IPS-18c (cell line): Measurements from ENCODE around the gene AP4S1.
"Not testable (repeated sequence)": the region's sequence is repeated elsewhere in the genome, so short reads cannot be mapped to it uniquely, and the experiment has no call there.

Source experiments
- H3K4me3 ChIP-seq: 2 replicates; pipeline ENCODE4 v1.7.0; 2013; ENCODE audit warnings: low read depth, mild to moderate bottlenecking, low read length, moderate library complexity; ENCODE audit not compliant: insufficient read depth
- H3K9me3 ChIP-seq: one replicate; pipeline ENCODE4 v1.6.1; 2013; ENCODE audit warnings: mild to moderate bottlenecking, low read length, moderate library complexity; ENCODE audit not compliant: control insufficient read depth, insufficient read depth

AP4S1 gene

DNA sequence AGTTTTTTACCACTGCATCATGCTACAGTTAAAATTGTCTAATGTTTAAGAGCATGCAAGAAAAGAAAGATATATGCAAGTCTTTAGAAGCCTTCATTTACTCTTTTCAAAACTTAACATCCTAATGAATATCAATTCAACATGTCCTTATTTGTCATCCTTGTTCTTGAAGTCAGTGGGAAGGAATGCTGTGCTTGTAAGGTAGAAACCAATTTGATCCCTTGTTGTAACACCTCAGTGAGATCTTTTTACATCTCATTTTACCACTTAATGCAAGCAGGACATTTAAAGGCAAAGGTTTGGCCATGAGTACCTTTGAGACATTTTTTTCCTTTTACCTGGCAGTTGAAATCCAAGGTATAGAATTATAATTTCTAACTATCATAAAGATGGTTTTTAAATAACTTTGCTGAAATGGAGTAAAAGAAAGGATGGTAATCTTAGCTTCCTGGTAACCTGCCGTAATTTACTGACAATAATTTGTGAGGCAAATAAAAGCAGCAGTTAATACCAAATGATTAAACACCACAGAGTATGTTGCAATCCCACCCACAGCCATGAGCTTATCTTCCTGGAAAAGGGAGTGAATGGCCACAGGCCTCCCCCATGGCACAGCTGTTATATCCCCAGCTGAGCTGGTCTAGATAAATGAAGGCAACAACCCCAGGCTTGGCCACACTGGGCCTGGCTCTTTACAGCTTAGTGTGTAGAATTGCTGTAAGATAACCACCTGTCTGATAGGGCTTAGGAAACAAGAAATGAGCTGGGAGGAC lies 33.9 kb downstream of the AP4S1 start:
- no peaks in the 10 kb centered on the region for H3K9me3 ChIP-seq
- no peak overlapping the region for H3K4me3 ChIP-seq

GRCh38 chr14:31060253-31060875 lies 34.9 kb downstream of the AP4S1 start:
- Histone ChIP-seq H3K4me3 (no peak overlapping the region), H3K9me3 (no peaks in the 10 kb centered on the region)

DNA sequence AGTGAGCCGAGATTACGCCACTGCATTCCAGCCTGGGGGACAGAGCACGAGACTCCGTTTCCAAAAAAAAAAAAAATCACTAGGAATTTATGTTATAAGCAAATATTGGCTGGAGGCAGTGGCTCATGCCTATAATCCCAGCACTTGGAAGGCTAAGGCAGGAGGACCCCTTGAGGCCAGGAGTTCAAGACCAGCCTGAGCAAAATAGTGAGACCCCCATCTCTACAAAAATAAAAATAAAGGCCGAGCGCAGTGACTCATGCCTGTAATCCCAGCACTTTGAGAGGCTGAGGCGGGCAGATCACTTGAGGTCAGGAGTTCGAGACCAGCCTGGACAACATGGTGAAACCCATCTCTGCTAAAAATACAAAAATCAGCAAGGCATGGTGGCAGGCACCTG lies 37.5 kb downstream of the AP4S1 start:
- H3K4me3 ChIP-seq, H3K9me3 ChIP-seq: not testable (repeated sequence)

- no peak overlapping the region for H3K4me3 ChIP-seq
- H3K9me3 ChIP-seq, result peaks cover 2% of the 10 kb centered on the region
These were observed 42.8 kb downstream of the AP4S1 start for GRCh38 chr14:31068235-31068634.

DNA sequence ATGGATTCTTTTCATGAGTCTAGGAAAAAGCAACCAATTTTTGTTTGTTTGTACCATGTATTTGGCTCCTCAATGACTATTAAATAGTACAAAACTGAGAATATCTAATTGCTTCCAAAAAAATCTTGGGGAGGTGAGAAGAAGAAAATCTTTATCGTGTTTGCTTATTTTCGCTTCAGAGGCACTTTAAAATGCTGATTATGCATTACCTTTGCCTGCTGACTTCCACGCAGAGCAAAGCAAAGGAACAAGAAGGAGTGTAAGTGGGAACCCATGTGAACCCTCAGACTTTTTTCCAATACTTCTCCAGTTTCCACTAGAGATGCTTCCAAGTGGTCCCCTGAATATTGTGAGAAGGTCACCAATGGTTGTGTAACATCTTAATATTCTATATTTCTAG lies 43.9 kb downstream of the AP4S1 start:
- Histone ChIP-seq H3K4me3 (no peak overlapping the region), H3K9me3 (peaks cover 2% of the 10 kb centered on the region)

- Histone ChIP-seq H3K4me3 (no peak overlapping the region), H3K9me3 (peaks cover 2% of the 10 kb centered on the region)
These were observed 45.0 kb downstream of the AP4S1 start for GRCh38 chr14:31070431-31070830.

- H3K9me3 ChIP-seq, result peaks cover 2% of the 10 kb centered on the region
- no peak overlapping the region for H3K4me3 ChIP-seq
These were observed 45.7 kb downstream of the AP4S1 start for GRCh38 chr14:31071151-31071550.

- H3K9me3 ChIP-seq, result no peaks in the 10 kb centered on the region
- no peak overlapping the region for H3K4me3 ChIP-seq
These were observed 49.7 kb downstream of the AP4S1 start for GRCh38 chr14:31075144-31075543.

DNA sequence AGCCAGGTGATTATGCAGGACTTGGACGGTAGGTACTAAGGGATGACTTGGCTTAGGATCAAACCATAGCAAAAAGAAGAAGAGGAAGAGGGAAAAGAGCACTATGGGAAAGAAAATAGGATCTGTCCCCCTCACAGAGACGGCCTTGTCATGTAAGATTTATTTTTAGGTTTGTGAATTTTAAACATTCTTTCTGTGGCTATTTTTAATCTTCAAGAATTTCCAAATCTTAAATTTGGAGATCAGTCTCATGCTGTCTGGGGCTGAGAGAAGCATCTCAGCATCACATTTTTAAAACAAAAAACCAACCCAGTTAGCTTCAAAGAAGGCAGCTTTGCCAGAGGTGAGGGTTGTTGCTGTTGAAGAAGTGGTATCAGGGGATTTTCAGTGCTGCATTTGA lies 53.3 kb downstream of the AP4S1 start:
- Histone ChIP-seq H3K9me3 (no peaks in the 10 kb centered on the region), H3K4me3 (no peak overlapping the region)

DNA sequence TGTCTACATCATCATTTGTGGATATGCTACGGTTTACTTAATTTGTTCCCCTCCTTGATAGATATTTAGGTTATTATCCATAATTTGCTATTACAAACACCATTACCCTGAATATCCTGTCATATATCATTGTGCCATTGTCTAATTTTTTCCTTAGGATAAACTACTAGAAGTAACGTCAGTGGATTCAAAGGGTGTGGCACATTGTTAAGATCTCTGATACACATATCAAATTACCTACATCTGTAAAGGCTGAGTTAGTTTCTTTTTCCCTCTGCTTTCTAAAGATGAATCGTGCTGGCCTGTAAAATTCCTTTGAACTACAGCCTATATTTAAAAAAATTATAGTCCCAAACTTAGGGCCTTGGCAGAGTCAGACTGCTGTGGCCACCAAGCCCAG lies 54.6 kb downstream of the AP4S1 start:
- Histone ChIP-seq H3K4me3 (no peak overlapping the region), H3K9me3 (no peaks in the 10 kb centered on the region)

DNA sequence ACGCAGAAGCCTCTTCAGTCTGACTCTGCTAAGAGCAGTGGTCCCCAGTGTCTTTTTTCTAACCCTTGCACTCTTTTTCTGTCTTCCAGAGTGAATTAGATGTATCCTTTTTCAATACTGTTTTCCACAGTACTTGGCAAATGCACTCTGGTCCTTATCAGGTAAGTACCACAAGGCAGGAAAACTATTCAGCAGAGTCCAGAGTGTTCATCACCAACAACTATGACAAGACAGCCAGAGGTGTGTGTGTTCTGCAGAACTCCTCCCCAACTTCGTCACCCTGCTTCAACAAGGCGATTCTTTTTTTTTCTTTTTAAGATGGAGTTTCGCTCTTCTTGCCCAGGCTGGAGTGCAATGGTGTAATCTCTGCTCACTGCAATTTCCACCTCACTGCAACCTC lies 55.0 kb downstream of the AP4S1 start:
- Histone ChIP-seq H3K9me3 (no peaks in the 10 kb centered on the region), H3K4me3 (no peak overlapping the region)

DNA sequence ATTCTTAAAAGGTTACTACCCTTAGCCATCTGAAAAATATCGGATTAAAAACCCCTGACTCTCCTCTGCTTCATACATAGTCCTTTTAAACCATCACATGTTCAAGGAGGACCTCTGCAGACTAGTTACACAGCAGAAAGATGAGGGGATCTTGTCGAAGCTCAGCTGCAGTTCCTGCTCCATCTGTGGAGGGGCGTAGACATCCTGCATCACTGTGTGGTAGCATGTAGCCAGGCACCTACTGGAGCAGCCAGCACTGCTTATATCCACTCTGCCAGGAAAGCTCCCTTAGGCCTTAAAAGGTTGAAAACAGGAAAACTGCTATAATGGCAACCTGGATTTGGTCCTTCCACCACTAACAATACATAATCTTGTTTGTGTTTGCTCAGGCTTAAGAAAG lies 58.3 kb downstream of the AP4S1 start:
- no peak overlapping the region for H3K4me3 ChIP-seq

GRCh38 chr14:31084385-31084784 lies 58.9 kb downstream of the AP4S1 start:
- Histone ChIP-seq H3K4me3 (no peak overlapping the region), H3K9me3 (no peaks in the 10 kb centered on the region)

More for the DNA sequence above, 58.3 kb downstream of the AP4S1 start:
- no peaks in the 10 kb centered on the region for H3K9me3 ChIP-seq

- no peak overlapping the region for H3K4me3 ChIP-seq
- H3K9me3 ChIP-seq, result no peaks in the 10 kb centered on the region
These were observed 59.6 kb downstream of the AP4S1 start for GRCh38 chr14:31085027-31085426.

DNA sequence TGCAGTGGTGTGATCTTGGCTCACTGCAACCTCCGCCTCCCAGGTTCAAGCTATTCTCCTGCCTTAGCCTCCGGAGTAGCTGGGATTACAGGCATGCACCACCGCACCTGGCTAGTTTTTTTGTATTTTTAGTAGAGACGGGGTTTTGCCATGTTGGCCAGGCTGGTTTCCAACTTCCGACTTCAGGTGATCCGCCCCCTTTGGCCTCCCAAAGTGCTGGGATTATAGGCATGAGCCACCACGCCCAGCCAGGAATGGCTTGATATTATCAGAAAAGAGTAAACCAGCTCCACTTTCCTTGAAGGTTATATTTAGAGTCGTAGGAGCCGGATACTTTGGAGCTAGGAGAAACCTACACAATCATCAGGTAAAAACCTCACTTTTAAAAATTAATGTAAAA lies 61.0 kb downstream of the AP4S1 start:
- H3K4me3 ChIP-seq, H3K9me3 ChIP-seq: not testable (repeated sequence)

DNA sequence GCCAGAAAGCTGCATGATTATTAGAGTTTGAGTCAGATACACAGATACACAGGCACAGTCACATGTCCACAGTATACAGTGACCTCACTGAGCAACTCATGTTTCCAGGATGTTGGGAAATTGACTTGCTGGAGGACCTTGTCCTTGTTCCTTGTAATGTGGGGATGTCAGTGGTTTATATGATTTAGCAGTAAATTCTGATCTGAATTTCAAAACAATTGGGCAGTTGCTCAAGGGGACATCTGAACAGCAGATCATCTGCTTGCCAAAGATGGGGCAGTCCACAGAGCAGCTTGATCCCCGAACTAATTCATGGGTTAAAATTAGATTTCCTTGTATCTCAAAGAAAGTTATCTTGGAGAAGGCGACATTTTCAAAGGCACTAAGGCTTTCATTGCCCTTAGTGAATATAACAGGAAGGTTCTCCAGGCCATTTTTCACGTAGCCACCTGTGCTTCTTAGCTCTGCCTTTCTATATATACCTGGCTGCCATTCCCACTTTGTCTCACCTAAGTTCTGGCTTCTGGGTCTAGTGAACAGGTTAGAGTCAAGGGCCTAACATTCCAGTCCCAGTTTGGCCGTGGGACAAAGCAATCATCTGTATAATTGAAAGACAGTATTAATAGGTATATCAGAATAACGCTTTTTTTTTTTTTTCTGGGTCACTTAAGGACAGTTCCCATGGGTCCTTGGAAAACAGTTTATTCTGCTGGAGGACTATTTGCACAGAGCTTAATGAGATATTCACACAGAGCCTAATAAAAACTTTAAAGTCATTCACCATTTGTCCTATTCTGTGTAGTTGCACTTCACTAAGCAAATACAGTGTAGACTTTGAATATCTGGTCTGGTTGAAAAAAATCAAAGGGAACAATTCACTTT lies 65.7 kb downstream of the AP4S1 start:
- H3K9me3 ChIP-seq, result no peaks in the 10 kb centered on the region
- H3K4me3 ChIP-seq, result no peak overlapping the region

GRCh38 chr14:31092160-31092708 lies 66.8 kb downstream of the AP4S1 start:
- no peak overlapping the region for H3K4me3 ChIP-seq
- H3K9me3 ChIP-seq, result no peaks in the 10 kb centered on the region
